Effector memory CD8-positive, alpha-beta T cell (primary cell): ENCODE results near the gene CAD.
"Not testable (repeated sequence)": the region's sequence is repeated elsewhere in the genome, so short reads cannot be mapped to it uniquely, and the experiment has no call there.

Source experiments
- ATAC-seq: fragments of 150-1000 bp; cut with Tn5 transposase; replicated peaks from 2 replicates; pipeline ENCODE4 v1.10.0; 2021; ENCODE audit warnings: mild to moderate bottlenecking, moderate library complexity
- DNase-seq, 3 experiments: peaks; one replicate each; pipeline ENCODE4 v3.0.0; 2021
- H3K27ac Mint-ChIP-seq, 2 donors: one replicate each; pipeline ENCODE4 v1.8.0; 2022; ENCODE audit warnings: mild to moderate bottlenecking in 2 of 2, mixed read lengths in 2 of 2, moderate library complexity in 2 of 2
- H3K27me3 Mint-ChIP-seq, 2 donors: one replicate each; pipeline ENCODE4 v1.8.0; 2022; ENCODE audit warnings: mixed read lengths in 2 of 2
- H3K36me3 Mint-ChIP-seq: one replicate; pipeline ENCODE4 v1.8.0; 2022; ENCODE audit warnings: mild to moderate bottlenecking, moderate library complexity, mixed read lengths; ENCODE audit not compliant: insufficient read depth
- H3K4me1 Mint-ChIP-seq, 2 donors: one replicate each; pipeline ENCODE4 v1.8.0; 2022; ENCODE audit warnings: low read depth in 2 of 2, mixed read lengths in 2 of 2
- H3K4me3 Mint-ChIP-seq, 2 donors: one replicate each; pipeline ENCODE4 v1.8.0; 2022; ENCODE audit warnings: mild to moderate bottlenecking in 2 of 2, mixed read lengths in 2 of 2, moderate library complexity in 2 of 2
- H3K9me3 Mint-ChIP-seq, 2 donors: one replicate each; pipeline ENCODE4 v1.8.0; 2022; ENCODE audit warnings: mixed read lengths in 2 of 2

The CAD gene

DNA sequence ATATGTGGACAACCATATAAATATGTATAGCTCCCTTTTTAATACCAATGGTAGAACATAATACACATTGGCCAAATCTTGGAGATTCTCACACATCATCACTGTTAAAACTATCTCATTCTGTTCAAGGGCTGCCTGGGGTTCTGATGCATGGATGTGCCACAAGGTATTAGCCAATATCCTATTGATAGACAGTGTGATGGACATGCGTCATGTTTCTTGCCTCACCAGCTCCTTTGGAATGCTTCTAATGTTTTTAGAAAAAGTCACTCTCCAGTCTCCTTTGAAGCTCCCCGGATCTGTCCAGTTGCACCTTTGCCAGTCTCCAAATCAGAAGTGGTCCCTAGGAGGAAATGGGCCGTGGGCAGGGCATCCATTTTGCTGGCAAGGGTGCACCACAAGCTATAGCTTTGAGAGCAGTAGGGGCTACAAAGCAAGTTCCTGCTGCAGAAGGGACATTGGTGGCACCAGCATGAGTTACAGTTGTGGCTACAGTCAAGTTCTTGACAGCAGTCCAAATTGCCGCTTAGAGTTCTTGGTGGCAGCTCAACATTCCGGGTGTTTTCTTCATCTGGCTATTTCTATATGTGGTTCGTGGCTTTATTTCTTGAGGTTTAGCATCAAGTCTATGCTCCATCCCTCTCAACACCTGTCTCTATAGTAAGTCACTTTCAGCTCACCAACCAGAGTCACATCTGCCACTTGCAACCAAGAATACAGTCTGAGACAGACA, 30.4 kb upstream of the CAD start:
- Mint-ChIP-seq H3K36me3 (no peaks in the 10 kb centered on the region), H3K27ac (no peak overlapping the region), H3K4me1 (no peaks in the 10 kb centered on the region), H3K27me3 (peaks cover 24 to 34% of the 10 kb centered on the region in 2 donors), H3K4me3 (no peak overlapping the region), H3K9me3 (no peaks in the 10 kb centered on the region)
- ATAC-seq (no peak), DNase-seq (no peak)

DNA sequence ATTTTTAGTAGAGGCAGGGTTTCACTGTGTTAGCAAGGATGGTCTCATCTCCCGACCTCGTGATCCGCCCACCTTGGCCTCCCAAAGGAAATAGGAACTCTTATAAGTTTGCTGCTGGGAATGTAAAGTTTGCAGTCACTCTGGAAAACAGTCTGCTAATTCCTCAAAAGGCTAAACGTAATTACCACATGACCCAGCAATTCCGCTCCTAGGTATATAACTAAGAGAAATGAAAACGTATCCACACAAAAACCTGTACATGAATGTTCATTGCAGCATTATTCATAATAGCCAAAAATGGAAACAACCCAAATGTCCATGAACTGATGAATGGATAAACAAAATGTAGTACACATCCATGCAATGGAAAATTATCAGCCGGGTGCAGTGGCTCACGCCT, 27.2 kb upstream of the CAD start:
- H3K9me3 Mint-ChIP-seq, result no peaks in the 10 kb centered on the region
- H3K4me1 Mint-ChIP-seq, result no peaks in the 10 kb centered on the region
- no peak for DNase-seq
- ATAC-seq, result no peak
- no peak overlapping the region for H3K27ac Mint-ChIP-seq
- no peak overlapping the region for H3K4me3 Mint-ChIP-seq
- no peaks in the 10 kb centered on the region for H3K36me3 Mint-ChIP-seq
- H3K27me3 Mint-ChIP-seq, result peaks cover 0 to 9% of the 10 kb centered on the region in 2 donors

DNA sequence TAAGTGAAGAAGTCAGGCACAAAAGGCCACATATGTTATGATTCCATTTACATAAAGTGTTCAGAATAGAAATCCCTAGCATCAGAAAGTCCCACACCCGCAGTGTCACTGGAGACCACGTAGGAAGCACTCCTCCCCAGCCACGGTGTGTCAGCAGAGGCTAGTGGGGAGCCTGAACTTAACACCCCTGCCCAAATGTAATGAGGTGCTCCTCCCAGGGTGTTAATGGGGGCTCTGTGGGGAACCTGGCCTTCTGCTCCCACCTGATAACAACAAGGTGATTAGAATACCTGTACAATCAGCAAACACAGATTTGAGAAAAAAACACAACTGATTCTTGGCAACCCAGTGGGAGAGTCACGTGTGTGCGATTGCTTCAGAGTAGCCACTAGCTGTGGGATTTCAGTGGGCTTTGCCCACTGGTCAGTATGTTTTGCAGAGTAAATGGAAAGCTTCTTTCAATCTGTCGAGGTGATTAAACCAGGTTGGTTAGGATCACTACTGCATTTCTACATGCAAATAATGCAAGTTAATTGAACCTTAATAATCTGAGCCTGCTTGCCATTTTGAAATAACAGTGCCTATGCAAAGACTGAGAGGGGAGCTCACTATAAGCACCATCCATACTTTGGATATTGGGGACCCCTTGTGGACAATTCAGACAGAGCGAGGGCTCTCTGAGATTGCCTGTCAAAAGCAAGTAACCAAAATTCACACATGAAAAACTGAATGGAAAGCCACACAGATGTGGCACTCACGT, 25.9 kb upstream of the CAD start:
- ATAC-seq (peak; percentile 87), DNase-seq (peak; percentile 38 to 50 (median 39))
- H3K27me3 Mint-ChIP-seq, result peaks cover 0 to 9% of the 10 kb centered on the region in 2 donors
- no peaks in the 10 kb centered on the region for H3K36me3 Mint-ChIP-seq
- H3K9me3 Mint-ChIP-seq, result no peaks in the 10 kb centered on the region
- no peak overlapping the region for H3K27ac Mint-ChIP-seq
- no peak overlapping the region for H3K4me3 Mint-ChIP-seq
- no peaks in the 10 kb centered on the region for H3K4me1 Mint-ChIP-seq

DNA sequence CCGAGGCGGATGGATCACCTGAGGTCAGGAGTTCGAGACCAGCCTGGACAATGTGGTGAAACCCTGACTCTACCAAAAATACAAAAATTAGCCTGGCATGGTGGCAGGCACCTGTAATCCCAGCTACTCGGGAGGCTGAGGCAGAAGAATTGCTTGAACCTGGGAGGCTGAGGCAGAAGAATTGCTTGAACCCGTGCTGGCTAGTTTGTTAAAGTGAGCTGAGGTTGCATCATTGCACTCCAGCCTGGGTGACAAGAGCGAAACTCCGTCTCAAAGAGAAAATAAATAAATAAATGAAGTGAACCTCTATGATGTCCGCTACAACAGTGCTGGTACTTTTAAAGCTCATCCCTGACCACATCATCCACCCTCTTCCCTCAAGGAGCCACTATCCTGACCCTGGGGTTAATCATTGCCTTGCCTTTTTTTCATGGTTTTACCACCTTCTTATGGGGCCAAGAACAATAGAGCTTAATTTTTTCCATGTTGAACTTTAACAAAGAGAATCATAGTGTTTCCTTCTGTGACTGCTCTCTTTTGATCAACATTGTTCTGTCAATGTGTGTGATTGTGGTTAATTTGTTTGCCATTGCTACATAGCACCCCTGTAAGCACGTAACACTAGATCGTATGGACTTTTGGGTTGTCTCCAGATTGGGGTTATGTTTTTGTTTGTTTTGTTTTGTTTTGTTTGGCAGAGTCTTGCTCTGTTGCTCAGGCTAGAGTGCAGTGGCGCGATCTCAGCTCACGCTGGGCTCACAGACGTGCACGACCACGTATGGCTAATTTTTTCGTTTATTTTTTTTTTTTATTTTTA, 22.4 kb upstream of the CAD start:
- Mint-ChIP-seq H3K27ac (no peak overlapping the region), H3K27me3 (no peaks in the 10 kb centered on the region), H3K4me3 (no peak overlapping the region), H3K36me3 (peaks cover 3% of the 10 kb centered on the region), H3K9me3 (no peaks in the 10 kb centered on the region), H3K4me1 (peaks cover 0 to 1% of the 10 kb centered on the region in 2 donors)
- DNase-seq (no peak), ATAC-seq (no peak)

DNA sequence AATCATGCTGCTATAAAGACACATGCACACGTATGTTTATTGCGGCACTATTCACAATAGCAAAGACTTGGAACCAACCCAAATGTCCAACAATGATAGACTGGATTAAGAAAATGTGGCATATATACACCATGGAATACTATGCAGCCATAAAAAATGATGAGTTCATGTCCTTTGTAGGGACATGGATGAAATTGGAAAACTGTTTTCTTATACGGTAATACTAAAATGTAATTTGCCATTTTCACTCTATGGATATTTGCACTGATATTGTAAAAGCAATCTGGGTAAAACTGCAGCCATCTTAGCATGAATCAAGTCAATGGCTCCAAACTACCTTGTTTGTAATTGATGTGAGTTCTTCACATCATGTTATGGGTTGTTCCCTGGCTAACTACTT, 21.4 kb upstream of the CAD start:
- not testable (repeated sequence) for H3K27me3 Mint-ChIP-seq, H3K9me3 Mint-ChIP-seq, H3K4me3 Mint-ChIP-seq, ATAC-seq, DNase-seq, H3K27ac Mint-ChIP-seq, H3K4me1 Mint-ChIP-seq, H3K36me3 Mint-ChIP-seq

DNA sequence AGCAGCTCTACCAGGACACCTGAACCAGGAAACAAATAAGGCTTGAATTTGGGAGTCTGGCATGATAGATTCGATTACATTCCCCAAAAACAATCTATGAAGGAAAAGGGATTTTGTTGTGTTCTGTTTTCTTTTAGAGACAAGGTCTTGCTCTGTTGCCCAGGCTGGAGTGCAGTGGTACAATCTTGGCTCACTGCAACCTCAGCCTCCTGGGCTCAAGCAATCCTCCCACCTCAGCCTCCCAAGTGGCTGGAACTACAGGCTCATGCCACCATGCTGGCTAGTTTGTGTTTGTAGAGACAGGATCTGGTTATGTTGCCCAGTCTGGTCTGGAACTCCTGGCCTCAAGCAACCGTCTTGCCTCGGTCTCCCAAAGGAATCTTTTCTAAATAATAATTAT, 19.1 kb upstream of the CAD start:
- H3K4me3 Mint-ChIP-seq, ATAC-seq, H3K4me1 Mint-ChIP-seq, H3K9me3 Mint-ChIP-seq, DNase-seq, H3K27ac Mint-ChIP-seq, H3K27me3 Mint-ChIP-seq: not testable (repeated sequence)
- H3K36me3 Mint-ChIP-seq, result peaks cover 12% of the 10 kb centered on the region

DNA sequence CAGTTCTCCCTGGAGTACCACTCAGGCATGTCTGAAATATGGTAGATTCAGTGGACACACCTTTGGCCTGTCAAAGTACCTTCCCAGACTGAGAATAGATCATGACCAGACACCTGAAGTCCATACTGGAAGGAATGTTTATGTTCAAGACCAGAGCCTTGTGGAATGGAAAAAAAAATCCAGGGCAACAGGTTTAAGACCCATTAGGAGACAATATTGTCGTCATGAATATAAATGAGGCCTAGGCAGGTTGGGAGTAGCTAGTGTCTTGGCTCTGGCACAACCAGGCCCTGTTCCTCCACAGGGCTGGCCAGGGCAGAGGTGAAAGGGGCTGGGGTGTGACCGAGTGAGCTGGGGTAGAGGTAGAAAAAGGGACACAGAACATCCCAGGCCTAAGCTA, 18.5 kb upstream of the CAD start:
- Mint-ChIP-seq H3K4me1 (peaks cover 0 to 1% of the 10 kb centered on the region in 2 donors), H3K27ac (peak overlapping the region; percentile 47 to 78), H3K4me3 (no peak overlapping the region), H3K27me3 (no peaks in the 10 kb centered on the region), H3K36me3 (peaks cover 18% of the 10 kb centered on the region), H3K9me3 (no peaks in the 10 kb centered on the region)
- DNase-seq (no peak), ATAC-seq (no peak)

DNA sequence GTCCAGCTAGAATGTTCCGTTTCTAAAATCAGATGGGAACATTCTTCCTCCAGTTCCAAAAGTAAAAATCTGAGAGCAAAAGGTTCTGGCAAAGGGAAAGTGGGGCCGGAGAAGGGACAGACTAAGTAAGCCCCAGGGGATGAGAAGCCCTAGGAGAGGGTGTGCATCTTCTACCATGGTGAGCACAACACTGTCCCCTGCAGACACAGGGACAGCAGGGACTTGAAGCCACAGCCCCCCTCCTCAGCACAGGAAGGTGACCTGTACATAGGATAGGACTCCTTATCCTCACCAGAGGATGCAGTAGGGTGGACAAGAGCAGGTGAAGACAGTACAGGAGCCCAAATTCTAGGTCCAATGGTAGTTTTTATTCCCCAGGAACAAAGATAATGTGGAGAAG, 17.9 kb upstream of the CAD start:
- Mint-ChIP-seq H3K36me3 (peaks cover 22% of the 10 kb centered on the region), H3K4me3 (no peak overlapping the region), H3K9me3 (no peaks in the 10 kb centered on the region), H3K27me3 (no peaks in the 10 kb centered on the region), H3K27ac (peak overlapping the region; percentile 47 to 78), H3K4me1 (peaks cover 0 to 1% of the 10 kb centered on the region in 2 donors)
- DNase-seq, result no peak
- ATAC-seq, result no peak

DNA sequence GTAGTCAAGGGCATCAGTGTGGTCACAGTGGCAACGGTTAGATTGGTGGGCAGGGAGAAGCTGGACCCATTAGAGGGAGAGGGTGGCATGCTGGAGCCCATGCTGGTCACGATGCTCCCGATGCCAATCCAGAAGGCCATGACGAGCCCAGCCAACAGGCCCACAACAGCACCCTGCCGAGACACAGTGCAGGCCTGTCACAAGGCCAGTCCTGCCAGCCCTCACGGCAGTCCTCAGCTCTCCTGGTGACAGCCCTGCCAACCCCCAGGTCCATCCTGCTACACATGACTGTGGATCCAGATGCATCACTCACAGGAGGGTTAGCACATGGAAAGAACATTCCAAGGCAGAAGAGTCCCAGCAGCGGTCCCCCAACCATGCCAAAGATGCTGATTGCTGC, 15.5 kb upstream of the CAD start:
- Mint-ChIP-seq H3K9me3 (no peaks in the 10 kb centered on the region), H3K27me3 (no peaks in the 10 kb centered on the region), H3K36me3 (peaks cover 35% of the 10 kb centered on the region), H3K27ac (no peak overlapping the region), H3K4me1 (peaks cover 0 to 10% of the 10 kb centered on the region in 2 donors), H3K4me3 (no peak overlapping the region)
- ATAC-seq (no peak), DNase-seq (no peak)

DNA sequence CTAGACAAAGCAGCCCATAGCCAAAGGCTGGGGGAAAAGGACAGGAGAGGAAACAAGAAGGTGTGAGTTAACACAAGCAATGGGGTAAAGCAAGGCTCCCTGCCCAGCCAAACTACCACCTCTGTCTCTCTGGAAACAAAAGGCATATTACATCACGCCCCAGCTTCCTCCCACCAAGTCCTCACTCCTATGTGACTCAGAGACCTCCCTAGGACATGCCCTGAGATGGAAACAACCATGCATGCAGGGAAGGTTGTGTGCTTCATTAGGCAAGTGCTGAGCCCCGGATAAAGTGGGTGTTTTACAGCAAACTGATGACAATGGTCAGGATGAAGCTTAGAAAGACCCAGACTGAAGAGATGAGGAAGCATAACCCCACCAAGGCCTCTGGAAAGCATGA, 14.3 kb upstream of the CAD start:
- Mint-ChIP-seq H3K4me1 (peaks cover 4 to 10% of the 10 kb centered on the region in 2 donors), H3K27me3 (no peaks in the 10 kb centered on the region), H3K36me3 (peaks cover 41% of the 10 kb centered on the region), H3K4me3 (no peak overlapping the region), H3K9me3 (no peaks in the 10 kb centered on the region), H3K27ac (peak overlapping the region in 1 of 2 donors; percentile 13)
- no peak for ATAC-seq
- no peak for DNase-seq

DNA sequence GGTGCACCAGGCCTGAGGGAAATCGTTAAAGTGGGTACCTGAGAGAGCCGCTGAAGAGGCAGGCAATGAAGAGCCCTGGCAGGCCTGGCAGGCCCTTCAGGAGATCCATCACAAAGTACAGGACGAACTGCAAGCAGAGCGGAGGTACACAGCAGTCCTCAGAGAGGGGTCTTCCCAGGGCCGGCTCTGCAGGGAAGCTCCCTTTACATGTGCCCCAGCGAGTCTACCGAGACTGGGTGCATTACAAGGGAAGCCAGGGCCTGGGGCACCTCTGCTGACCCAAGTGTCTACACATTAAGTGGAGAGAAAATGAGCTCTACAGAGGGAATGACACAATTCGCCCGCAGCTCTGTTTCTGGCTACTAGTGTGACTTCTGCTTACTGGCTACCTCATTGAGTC, 13.4 kb upstream of the CAD start:
- no peak for ATAC-seq
- Mint-ChIP-seq H3K4me1 (peaks cover 4 to 10% of the 10 kb centered on the region in 2 donors), H3K27ac (peak overlapping the region in 1 of 2 donors; percentile 9), H3K36me3 (peaks cover 42% of the 10 kb centered on the region), H3K27me3 (no peaks in the 10 kb centered on the region), H3K9me3 (no peaks in the 10 kb centered on the region), H3K4me3 (no peak overlapping the region)
- DNase-seq, result no peak

DNA sequence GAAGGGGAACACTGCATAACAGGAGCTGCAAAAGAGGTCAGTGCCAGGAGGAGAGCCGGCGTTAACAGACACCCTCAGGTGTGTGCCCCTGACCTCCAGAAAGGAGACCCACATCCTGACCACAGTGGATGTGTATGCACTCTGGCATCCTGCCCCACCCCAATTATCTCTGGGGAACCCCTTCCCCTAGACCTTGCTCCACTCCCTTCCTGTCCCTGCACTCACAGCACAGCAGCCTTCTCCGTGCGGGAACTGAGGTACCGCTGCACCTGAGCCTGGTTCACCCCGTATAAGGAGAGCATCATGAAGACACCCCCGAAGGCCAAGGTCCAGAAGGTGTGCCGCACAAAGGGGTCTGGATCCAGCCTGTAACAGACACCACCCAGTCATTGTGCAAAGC, 12.6 kb upstream of the CAD start:
- Mint-ChIP-seq H3K36me3 (peaks cover 42% of the 10 kb centered on the region), H3K27me3 (no peaks in the 10 kb centered on the region), H3K27ac (peak overlapping the region; percentile 9 to 20), H3K4me3 (no peak overlapping the region), H3K4me1 (peaks cover 5 to 14% of the 10 kb centered on the region in 2 donors), H3K9me3 (no peaks in the 10 kb centered on the region)
- DNase-seq (no peak), ATAC-seq (peak; percentile 25)

DNA sequence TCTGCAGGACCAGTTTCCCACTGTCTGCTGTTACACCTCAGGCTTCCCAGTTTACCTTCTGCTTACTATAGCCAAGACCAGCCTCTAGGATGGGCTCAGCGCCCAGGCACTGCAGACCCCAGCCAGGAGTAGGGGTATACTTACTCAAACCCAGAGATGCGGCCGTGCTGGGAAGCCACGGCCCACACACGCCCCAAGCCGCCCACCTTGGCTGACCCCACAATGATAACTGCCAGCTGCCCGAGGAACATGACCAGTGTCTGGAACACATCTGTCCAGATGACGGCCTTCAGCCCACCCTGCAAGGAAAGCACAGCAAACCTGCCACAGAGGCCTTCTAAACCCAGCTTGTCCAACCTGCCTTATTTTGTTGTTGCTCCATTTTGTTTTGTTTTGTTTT, 12.0 kb upstream of the CAD start:
- Mint-ChIP-seq H3K4me1 (peaks cover 12 to 13% of the 10 kb centered on the region in 2 donors), H3K27ac (peak overlapping the region in 1 of 2 donors; percentile 9), H3K36me3 (peaks cover 42% of the 10 kb centered on the region), H3K27me3 (no peaks in the 10 kb centered on the region), H3K4me3 (no peak overlapping the region), H3K9me3 (no peaks in the 10 kb centered on the region)
- ATAC-seq (no peak), DNase-seq (no peak)
